Measurements from ENCODE around the gene ITGA5.

GRCh38 chr12:54412348-54412747 is 6.7 kb downstream of the ITGA5 start:
- TF ChIP-seq CTCF (IDR thresholded peaks at IDR 0.05): no peak
- TF ChIP-seq TCF7L2 (IDR thresholded peaks at IDR 0.05; ENCODE audit: low read depth, low read length): no peak

Data from Panc1 (cell line).